GM21447 (cell line): Measurements from ENCODE around the gene RAB6B.

Source experiments
- ATAC-seq: cut with Tn5 transposase; IDR thresholded peaks from one replicate; pipeline ENCODE4 v1.9.1; 2021; ENCODE audit not compliant: unreplicated experiment

Gene RAB6B

GRCh38 chr3:133896002-133896761 is 500 bp upstream of the RAB6B start:
- ATAC-seq, result no peak

DNA sequence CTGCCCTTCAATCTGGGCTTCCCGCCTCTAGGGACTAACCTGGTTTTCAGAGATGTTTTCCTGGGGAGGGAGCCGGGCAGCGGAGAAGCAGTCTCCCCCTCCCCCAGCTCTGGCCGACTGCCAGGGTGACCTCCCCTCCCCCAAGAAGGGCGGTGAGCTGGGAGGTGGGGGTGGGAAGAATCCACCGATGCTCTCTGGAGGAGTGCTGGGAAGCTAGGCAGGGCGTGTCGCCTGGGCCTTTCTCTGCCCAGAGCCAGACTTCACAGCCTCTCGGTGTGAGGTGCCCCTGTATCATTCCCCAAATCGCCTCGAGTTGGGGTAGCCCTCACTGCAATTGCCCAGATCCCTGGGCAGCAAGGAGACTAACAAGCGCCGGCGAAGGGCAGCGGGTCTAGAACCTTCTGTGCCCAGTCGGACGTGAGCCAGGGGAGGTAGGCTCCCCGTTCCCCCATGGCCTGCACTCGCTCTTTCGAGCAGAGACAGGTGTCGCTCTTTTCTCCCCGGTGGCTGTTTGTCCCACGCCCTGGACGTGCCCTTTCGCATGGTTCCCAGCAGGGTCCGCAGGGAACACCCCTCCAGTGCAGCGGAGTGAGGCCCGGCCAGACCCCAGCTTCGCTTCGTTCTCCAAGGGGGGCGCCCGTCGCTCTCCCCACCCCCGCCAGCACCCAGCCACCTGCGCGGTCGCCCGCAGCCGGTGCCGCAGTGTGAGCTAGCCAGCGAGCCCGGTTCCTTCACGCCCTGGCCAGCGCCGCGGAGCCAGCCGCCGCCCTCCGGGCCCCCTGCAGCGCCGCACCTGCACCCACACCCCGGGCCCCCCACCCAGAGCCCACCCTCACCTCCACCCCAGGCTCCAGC is 1.1 kb downstream of the RAB6B start:
- no peak for ATAC-seq

DNA sequence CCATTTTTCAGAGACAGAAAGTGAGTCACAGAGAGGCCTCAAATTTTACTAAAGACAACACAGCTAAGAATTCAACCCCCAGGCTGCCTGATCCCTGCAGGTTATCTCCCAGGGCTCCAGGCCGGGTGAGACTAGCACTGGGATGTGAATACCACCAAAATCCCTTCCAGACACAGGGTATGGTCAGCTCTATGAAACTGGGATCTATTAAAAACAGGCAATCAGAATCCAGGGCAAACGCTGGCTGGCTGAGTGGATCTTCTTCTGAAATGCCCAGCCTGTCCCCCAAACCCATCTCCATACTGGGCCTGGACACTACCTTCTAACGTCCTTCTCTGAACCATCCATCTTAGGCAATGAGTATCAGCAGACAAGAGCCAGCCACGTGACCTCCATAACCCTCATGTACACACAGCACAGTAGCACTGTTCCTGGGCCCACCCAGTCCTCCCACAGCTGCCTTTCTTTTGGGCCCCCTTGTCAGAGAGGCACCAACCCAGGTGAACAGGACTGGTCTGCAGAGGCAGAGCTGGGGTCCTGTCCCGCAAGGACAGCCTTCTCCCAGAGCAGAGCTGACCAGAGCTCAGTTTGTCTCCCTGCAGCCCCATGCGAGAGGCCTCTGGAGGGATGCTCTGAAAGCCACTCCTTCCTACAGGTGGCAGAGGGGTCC is 1.9 kb downstream of the RAB6B start:
- ATAC-seq, result no peak

DNA sequence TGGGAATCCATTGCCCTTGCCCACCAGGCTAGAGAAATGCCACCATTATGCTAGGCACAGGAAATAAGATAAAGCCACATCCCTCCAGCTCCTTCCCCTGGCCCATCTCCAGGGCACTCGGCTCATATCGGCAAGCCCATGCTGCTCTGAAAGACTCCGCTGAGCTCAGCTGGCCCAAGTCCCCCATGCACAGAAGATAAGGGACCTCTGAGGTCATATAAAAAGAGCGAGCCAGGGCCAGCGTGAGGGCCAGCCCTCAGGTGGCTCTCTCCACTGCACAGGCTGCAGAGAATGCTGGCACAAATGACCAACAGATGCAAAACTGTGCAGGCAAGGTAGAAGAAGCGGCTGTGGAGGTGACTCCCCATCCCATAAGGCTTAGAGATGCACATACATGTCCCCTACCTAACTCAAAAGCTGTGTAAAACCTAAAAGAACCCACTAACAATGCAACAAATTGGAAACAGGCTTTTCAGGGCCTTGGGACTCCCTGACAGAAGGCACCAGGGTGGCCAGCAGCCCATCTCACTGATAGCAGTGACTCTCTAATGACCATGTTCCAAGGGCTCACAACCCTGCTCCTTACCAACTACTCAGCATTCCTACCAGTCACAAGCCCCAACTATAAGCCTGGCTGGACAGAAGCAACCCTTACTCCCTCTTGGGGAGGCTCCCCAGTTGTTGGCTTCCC is 3.0 kb downstream of the RAB6B start:
- ATAC-seq, result no peak

GRCh38 chr3:133891662-133892378 is 3.9 kb downstream of the RAB6B start:
- ATAC-seq, result no peak

DNA sequence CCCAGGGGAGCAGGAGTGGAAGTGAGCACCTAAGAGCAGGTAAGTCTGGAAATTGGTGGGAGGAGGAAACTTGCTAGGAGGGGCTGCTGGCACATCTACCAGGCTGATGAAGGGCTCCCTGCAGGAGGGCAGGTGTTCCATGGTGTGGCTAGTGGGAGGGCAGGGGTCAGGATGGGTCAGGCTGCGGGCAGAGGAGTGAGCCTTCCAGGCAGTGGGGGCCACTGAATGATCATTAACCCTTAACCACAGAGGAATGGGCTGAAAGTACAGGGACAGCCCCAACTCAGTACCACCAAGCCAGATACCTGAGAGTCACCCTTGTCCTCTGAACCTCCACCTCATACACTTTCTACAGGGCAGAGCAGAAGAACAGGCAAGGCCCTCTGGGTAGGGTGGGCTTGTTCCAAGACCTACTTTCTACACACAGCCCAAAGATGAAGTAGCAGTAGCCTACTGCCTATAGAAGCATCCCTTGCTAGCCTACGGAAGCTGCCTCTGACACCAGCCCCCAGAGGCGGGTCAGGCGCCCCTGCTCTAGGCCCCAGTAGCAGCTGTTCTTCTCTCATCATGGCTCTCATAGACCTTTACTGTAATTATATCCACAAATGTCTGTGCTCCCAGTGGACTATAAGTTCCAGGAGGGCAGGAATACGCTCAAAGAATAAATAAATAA is 4.6 kb downstream of the RAB6B start:
- no peak for ATAC-seq

DNA sequence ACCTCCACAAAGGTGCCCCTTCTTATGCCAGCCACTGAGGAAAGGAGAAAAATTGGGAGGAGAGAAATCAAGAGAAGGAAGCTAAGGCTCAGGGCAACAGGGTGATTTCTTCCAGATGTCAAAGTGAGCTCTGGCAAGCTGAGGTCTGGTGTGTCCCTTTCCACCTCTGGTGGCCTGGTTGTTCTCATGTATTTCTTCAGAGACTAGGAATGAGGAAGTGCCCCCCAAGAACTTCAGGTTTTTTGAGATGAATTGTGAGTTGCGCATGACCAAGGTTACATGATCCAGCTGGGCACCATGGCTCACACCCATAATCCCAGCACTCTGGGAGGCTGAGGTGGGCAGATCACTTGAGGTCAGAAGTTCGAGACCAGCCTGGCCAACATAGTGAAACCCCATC is 5.6 kb downstream of the RAB6B start:
- ATAC-seq, result no peak

GRCh38 chr3:133888726-133889340 is 6.8 kb downstream of the RAB6B start:
- ATAC-seq, result no peak

DNA sequence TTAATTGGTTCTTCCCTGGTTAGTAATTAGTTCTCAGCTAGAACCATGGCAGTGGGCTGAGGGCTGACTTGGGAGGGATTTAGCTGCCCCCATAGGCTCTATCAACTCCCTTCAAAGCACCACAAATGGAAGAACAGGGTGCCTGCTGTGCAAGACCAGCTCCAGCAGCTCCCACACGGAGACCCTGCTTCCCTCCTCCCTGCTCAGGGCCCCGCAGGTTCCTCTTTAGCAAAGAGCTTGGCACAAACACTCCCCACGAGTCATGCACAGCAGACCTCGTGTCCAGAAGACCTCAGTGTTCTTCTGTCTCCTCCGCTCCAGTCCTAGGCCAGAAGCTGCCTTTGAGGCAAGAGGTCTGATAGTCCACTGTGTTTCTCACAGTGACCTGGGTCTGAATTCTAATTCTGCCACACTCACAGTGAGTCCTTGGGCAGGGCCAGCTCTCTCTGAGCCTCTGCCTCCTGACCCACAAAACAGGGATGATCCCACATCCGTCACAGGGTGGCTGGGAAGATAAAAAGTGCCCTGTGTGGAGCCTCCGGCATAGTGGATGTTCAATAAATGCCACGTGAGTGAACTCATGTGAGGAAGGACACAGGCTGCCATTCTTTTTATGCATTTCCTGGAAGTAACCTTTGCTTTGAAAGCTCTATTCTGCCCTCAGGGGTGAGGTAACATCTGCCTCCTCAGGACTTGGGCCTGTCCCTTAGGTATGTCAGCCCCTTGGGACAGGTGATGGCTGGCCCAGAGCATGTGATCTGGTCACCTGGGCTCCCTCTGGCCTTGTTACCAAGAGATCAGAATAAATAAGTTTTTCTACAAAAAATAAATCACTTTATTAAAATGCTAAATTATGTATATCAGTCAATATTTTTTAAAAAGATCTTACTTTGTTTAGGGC is 7.6 kb downstream of the RAB6B start:
- ATAC-seq, result no peak

GRCh38 chr3:133887074-133887802 is 8.4 kb downstream of the RAB6B start:
- ATAC-seq, result no peak

- no peak for ATAC-seq
These were observed 9.5 kb downstream of the RAB6B start for GRCh38 chr3:133886031-133886722.

DNA sequence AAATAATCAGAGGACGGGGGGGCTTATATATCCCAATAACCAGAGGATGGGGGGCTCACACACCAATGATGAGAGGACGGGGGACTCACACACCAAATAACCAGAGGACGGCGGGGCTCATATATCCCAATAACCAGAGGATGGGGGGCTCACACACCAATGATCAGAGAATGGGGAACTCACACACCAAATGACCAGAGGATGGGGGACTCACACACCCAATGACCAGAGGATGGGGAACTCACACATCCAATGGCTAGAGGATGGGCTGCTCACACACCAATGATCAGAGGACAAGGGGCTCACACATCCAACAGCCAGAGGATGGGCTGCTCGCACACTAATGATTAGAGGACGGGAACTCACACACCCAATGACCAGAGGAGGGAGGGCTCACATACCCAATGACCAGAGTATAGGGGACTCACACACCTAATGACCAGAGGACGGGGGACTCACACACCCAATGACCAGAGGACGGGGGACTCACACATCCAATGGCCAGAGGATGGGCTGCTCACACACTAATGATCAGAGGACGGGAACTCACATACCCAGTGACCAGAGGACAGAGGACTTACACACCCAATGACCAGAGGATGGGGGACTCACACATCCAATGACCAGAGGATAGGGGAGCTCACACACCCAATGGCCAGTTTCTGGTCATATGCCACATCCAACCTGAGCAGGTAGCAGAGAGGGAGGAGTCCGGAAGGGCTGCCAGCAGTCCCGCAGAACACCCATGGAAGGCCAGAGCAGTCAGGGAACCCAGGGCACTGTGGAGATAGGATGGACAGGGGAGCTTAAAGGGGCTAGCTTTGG is 10.6 kb downstream of the RAB6B start:
- ATAC-seq, result no peak

DNA sequence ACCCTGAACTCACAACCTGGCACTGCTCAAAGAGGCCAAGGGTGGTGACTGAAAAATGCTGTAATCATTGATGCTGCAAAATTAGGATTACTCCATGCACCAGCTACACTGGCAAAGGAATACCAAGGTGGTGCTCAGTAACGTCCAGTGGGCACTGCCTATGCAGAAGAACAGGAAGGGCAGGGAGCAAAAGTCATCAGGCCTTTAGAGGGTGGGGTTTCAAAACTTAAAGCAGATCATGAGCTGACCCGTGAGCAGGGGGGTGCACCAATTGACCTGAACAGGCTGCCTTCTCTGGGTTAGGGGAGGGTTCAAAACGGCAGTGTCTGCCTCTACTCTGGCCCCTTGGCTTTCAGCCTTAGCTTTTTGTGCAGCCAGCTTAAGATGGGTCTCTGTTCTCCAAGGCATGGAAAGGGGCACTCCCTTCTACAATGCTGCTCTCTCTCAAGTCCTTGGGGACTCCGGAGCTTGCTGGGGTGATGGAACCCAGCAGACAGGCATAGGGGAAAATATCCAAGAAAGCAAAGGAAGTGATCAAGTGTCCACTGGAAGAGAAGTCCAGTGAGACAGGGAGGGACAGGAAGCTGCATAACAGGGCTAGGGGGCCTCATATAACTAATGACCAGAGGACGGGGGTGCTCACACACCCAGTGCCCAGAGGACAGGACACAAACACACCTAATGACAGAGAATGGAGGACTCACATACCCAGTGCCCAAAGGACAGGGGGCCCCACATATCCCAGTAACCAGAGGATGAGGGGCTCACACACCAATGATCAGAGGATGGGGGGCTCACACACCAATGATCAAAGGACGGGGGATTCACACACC is 11.4 kb downstream of the RAB6B start:
- ATAC-seq, result no peak

DNA sequence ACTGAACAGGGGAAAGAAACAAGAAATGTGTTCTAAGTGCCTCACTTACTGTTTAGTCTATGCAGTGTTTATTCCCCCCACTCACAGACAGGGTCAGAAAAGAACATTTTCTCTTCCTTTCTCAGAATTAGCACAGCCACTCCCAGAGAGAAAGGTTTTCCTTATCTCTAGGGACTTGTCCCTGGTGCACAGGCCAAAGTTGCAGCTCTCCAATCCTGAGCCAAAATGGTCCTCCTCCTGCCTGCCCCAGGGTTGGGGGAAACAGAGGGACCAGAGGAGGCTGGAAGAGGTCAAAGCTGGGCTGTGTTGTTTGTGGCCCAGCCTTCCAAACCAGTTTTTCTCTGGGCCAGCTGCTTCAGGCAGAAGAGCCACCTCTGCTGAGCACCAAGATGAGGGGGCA is 12.0 kb downstream of the RAB6B start:
- ATAC-seq, result no peak

DNA sequence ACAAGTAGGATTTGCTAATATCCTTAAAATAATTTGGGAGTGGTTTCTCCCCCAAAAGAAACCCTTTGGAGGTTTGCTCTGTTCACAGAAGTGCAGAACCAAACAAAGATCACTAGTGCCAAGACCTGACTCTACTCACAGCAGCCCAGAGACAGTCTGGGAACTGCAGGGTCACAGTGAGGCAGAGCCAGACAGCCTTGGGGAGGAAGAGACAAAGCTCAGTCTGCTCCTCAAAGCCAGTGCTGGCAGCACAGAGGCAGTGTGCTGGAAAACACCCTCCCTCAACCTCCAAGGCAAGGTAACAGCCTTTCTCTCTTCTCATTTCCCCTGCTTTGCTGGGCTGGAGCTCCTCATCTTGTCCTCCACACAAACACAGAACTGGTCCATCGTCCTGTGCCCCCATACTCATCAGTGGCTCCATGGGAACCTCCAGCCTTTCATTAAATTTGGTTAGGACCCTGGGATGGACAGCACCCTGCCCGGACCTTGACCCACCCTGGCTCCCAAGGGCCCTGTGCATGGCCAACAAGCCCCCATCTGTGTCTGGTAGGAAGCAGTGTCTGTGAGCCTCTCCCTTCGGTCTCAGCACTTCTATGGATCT is 12.6 kb downstream of the RAB6B start:
- ATAC-seq, result no peak
